ENCODE data around the gene VSTM4. TPM values are rescaled to one million over a fixed set of nuclear protein-coding genes. Genes with fewer than 3 reads are reported as not detected.

VSTM4 gene
- total RNA-seq, 1 donor from 2014 or later = 1.0 TPM

- no peak for DNase-seq
These were observed 110.1 kb downstream of the VSTM4 start for GRCh38 chr10:49005270-49005669.

- no peak for DNase-seq
These were observed 113.3 kb downstream of the VSTM4 start for GRCh38 chr10:49001870-49002672.

- DNase-seq = no peak
These were observed 113.9 kb downstream of the VSTM4 start for GRCh38 chr10:49001402-49001801.

- no peak for DNase-seq
These were observed 114.6 kb downstream of the VSTM4 start for GRCh38 chr10:49000437-49001398.

GRCh38 chr10:48999346-48999745, 116.0 kb downstream of the VSTM4 start:
- no peak for DNase-seq

- DNase-seq = no peak
These were observed 119.0 kb downstream of the VSTM4 start for GRCh38 chr10:48996329-48996728.

DNA sequence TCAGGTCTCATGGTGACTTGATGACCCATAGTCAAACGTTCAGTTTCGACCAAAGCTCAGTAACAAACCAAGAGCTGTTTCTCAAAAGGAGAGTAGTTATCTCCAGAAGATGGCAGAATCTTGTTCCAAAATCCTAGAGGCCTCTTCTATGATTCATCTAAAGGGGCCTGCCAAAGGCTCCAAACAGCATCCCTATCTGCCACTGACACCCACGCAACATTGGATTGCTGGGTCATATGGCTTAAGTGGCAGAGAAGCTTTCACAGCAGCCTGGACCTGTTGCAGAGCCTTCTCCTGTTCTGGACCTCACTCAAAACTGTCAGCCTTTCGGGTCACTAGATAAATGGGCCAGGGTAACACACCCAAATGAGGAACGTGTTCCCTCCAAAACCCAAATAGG, 121.7 kb downstream of the VSTM4 start:
- no peak for DNase-seq

DNA sequence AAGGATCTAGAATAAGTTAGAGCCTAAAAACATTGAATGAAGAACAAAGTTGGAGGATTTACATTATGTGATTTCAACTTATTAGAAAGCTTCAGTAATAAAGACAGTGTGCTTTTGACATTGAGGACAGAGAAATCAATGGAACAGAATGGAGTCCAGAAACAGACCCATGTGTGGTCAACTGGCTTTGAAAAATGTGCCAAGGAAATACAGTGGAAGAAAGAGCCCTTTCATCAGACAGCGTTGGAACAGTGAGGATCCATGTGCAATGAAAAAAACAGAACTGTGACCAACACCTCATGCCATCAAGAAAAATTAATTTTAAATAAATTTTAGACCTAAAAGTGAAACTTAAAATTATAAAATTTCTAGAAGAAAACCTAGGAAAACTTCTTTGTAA, 125.1 kb downstream of the VSTM4 start:
- DNase-seq = no peak

DNA sequence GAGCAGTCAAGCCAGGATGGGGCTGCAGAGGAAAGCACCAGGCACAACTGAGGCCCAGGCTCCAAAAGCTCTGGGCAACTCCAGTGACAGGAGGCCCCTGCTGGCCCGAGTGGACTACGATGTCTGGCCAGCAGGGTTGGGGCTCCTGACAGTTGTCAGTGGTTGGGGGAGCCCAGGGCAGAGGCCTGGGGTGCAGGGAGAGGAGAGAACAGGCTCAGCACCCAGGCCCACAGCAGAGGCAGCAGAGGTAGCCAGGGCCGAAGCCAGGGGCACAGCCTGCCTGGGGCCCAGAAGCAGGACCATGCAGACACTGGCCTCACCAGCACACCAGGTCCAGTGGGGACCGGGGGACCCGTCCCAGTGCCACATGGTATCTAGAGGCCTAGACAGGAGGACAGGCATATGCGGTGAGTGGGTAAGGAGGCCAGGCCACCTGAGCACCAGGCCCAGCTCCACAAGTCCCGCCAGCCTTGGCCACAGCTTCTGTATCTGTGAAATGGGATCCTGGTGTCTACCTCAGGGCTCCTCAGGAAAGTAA, 129.6 kb downstream of the VSTM4 start:
- DNase-seq = no peak

GRCh38 chr10:48983648-48984351, 131.5 kb downstream of the VSTM4 start:
- DNase-seq = no peak

GRCh38 chr10:48982584-48982983, 132.7 kb downstream of the VSTM4 start:
- no peak for DNase-seq

DNA sequence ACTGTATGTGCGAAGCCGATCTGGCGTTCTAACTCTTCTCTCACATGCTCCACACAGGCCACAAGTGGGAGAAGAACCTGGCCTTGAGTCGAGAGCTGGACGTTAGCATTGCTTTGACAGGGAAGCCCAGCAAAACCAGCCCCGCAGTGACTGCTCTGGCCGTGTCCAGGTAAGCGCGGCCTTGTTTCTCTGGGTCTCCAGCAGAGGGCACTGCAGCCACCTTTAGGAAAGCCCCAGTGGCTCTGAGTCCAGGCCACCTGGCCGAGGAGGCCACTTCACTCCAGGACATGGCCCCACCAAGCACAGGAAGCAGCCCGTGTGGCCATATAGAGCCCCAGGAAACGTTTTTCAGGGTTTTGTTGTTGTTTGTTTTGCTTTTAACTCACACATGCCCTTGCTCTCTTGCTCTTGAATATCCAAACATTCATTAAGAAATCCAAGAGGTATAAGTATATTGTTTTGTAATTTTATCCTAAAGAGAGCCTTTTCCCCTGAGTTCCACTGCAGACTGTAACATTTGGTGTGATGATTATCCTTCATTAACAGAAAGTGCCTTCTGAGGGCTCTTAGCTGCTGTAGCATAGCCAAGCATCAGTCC, 133.9 kb downstream of the VSTM4 start:
- DNase-seq = peak; percentile 67

DNA sequence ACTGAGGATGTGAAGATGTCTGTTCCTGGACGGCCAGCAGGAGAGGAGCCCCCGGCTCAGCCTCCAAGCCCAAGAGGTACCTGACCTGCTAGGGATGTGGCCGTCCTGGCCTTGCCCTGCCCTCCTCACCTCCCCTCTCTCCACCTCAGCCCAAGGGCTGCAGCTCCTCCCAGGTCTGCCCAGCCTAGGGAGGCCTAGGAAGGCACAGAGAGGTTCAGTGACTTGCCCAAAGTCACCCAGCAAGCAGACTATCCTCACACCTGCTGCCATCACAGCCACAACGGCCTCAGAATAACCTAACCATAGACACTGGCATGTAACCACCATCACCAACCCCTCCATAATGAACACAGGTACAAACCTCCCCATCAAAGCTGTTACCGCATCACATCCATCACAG, 137.0 kb downstream of the VSTM4 start:
- DNase-seq = no peak

- peak; percentile 10 for DNase-seq
These were observed 139.1 kb downstream of the VSTM4 start for GRCh38 chr10:48976196-48976595.

DNA sequence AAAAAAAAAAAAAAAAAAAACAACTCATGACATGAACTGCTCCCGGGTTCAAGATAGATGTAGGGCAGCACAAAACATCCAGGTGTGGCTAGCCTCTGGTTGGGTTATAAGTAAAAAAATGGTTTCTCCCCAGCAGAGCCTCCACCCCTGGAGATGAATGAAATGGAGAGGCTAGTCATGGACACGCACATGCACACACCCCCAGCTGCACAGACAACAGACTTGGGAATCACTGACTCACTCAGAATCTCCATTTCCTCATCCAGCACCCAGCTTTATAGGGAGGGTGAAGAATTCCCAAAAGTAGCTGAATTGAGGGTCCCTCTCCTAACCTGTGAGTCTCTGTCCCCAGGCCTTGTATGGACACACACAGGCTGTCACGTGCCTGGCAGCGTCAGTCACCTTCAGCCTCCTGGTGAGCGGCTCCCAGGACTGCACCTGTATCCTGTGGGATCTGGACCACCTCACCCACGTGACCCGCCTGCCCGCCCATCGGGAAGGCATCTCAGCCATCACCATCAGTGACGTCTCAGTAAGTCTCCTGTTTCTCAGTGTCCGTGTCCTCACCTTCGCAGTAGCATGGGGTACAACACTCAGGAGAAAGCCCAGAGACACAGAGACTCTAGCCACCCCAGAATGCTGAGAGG, 140.7 kb downstream of the VSTM4 start:
- DNase-seq = no peak

DNA sequence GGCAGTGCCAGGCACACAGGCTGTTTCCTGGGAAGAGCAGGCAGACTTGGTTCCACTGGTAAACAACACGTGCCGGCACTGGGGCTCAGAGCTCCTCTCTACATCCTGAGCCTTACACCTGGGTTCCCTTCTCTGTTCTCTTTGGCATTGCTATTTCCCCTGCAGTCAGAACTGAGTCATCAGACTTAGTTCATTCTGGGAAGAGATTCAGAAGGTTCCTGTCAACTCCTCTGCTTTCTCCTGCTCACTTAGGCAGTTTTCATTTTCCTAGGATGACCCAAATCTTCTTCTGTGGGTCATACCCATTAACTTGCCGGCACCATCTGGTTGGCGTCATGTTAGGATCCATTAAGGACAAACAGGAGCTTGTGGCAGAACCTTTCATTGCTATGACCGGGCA, 142.3 kb downstream of the VSTM4 start:
- peak; percentile 35 for DNase-seq

DNA sequence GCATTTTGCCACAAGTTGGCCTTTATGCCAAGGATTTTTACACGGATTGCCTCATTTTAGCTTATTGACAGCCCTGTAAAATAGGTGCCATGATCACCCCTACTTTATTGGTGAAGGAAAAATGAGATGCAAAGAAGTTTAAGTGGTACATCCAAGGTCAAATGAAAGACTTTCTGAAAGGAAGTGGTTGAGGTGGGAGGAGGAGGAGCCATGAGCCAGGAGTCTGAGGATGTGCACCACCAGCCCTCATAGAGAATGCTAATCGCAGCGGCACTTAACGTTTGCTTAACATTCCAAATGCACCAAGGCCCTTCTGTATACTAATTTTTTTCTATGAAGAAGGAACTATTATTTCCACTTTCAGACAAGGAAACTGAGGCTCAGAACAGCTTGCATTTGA, 144.7 kb downstream of the VSTM4 start:
- no peak for DNase-seq

DNA sequence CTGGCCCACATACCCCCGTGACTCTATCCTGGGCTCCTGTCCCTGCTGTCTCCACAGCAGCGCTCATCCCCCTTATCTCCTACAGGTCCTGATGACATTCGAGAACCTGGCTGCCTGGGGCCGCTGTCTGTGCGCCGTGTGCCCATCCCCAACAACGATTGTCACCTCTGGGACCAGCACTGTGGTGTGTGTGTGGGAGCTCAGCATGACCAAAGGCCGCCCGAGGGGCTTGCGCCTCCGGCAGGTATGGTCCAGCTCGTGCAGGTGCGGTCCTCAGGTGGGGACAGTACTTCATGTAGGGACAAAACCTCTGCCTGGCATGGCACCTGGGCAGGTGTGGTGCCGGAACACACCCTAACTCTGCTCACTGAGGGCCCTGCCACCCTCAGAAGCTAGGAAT, 145.3 kb downstream of the VSTM4 start:
- no peak for DNase-seq

- no peak for DNase-seq
These were observed 147.3 kb downstream of the VSTM4 start for GRCh38 chr10:48968036-48968435.

DNA sequence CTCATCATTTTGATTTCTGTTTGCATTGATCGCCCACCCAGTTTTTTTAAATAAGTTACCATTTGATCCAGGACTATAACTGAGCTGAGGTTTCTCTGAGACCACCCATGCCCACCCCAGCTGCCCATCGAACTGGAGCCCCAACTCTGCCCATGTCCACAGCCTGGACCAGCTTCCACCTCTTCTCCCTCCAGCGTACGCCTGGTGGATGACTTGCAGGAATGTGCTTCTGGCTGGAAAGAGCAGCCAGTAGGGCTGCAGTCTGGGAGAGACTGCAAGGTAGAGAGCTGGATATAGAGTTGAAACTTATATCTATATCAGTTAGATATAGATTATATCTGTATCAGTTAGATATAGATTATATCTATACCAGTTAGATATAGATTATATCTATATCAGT, 149.9 kb downstream of the VSTM4 start:
- no peak for DNase-seq
